ENCODE results near the gene IRAK4. TPM values are rescaled to one million over a fixed set of nuclear protein-coding genes. Genes with fewer than 3 reads are reported as not detected.

Gene IRAK4
- total RNA-seq, 1 donor from 2014 or later, result 15.1 TPM

DNA sequence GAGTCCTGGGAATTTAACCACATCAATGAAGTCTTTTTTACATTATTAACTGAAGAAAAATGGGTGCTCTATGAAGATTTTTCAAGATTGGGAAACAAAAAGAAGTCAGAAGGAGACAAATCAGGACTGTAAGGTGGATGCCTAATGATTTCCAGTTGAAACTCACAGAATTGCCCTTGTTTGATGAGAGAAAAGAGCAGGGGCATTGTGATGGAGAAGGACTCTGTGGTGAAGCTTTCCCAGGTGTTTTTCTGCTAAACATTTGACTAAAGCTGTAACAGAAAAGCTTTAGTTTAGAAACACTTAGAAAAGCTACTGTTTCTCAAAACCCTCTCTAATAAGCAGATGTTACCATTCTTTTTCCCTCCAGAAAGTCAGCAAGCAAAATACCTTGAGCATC is 5.8 kb downstream of the IRAK4 start:
- DNase-seq (ENCODE audit: low read depth in 2 of 2), result no peak

GRCh38 chr12:43766291-43766690 is 7.5 kb downstream of the IRAK4 start:
- DNase-seq (ENCODE audit: low read depth in 2 of 2), result no peak

- peak; percentile 13 to 54 for DNase-seq (ENCODE audit: low read depth in 2 of 2)
These were observed 17.7 kb downstream of the IRAK4 start for GRCh38 chr12:43776498-43776897.

DNA sequence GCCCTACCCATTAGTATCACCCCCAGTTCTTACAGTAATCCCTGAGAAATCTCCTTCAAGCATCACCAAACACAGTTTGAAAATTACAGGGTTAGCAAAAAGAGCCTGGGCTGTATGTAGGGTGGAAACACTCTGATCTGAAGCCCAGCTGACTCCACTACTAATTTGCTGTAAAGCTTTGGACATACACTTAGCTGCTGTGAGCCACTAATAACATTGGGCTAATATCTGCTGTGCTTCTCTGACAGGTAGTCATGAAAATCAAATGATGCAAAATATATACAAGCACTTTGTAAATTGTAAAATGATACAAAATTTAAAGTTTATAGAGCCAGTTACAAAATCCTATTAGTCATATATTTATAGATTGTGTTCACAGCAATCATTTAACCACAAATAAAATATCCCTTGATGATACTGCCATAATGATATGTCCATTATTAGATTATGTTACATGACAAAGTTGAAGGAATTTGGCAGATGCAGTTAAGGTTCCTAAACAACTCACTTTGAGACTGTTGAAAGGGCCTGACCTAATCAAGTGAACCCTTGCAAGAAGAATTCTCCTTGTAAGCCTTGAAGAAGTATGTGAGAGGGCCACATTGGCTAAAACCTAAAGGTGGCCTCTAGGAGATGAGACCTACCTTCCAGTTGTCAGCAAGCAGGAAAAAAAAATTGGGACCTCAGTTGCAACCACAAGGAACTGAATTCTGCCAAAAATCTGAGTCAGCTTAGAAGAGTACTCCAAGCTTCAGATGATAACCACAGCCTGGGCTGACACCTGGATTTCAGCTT is 28.3 kb downstream of the IRAK4 start:
- DNase-seq (ENCODE audit: low read depth in 2 of 2), result no peak

DNA sequence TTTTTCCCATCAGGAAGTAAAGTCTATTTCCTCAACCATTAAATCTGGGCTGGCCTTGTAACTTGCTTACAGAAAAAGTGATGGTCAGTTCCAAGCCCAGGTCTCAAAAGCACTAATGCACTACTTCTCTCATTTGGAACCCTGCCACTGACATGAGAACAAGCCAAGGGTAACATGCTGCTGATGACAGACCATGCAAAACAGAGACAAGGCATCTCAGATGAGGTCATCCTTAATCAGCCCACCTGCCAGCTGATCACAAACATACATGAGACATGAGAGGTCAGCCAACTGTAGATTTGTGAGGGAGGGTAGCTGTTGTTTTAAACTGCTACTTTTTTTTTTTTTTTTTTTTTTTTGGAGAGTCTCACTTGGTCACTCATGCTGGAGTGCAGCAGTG is 31.2 kb downstream of the IRAK4 start:
- peak; percentile 7 to 96 for DNase-seq (ENCODE audit: low read depth in 2 of 2)

DNA sequence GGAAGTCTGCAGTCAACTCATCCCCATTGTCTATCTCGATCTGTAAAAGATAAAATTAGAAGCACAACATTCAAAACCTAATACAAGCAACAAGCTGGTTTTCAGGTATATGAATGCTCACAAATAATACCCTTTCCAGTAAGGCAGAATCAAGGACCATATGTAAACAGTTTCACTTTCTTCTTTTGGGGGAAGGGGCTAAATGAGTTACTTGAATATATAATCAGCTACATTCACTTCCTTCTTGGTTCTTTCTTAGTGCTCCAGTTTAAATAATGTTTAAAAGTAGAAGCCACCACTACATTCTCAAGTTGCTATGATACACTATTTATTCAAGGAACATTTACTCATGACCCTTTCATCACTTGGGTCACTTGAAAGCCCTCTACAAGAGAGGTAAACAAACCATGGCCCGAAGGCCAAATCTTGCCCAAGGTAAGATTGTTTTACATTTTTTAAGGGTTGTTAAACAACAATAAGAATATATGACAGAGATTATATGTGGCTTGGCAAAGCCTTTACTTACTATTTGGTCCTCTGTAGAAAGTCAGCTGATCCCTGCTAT is 37.0 kb downstream of the IRAK4 start:
- no peak for DNase-seq (ENCODE audit: low read depth in 2 of 2)

GRCh38 chr12:43797561-43798217 is 38.9 kb downstream of the IRAK4 start:
- DNase-seq (ENCODE audit: low read depth in 2 of 2), result no peak

- DNase-seq (ENCODE audit: low read depth in 2 of 2), result peak in 1 of 2 donors; percentile 18
These were observed 46.6 kb downstream of the IRAK4 start for GRCh38 chr12:43805149-43805859.

DNA sequence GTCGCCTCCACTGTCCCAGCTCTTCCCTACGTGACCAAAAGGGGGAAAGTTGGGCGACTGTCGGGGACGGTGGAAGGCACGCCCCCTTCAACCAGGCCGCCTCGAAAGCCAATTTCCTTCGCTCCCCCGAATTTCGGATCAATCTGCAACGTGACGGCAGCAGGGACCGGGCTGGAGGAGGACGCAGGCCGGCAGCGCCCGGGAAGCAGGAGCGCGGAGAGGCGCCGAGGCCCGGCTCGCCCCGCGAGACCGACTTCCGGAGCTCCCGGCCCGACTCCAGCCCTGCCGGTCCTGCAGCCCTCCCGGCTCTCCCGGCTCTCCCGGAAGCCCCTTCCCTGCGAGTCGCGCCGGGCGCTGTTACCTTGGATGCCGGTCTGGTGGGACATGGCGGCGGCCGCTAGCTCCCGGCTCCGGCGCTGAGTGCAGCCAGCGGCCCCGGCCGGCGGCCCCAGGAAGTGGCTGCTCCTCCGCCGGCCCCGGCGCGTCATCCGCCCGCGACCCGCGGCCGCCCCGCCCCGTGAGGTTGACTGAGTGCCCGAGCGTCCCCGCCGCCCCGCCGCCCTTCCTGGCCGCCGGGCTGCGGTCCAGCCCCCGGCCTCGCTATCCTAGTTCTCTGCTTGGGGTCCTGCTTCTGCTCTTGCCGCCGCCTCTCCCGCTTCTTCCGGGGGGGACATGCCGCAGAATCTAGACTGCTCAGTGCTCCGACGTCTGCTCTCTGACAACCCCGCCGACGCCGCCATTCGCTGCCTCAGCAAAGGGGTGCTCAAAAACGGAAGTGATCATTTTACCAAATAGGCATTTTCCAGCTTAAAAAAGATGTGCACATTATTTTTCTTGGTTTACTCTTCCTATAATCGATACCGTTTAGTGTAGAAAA is 47.3 kb downstream of the IRAK4 start, which contains the start of gene TWF1:
TSS of gene TWF1 (minus strand) at position 458 of the 877 bp plus-strand sequence. CDS start at position 386, 72 bp downstream.
- DNase-seq (ENCODE audit: low read depth in 2 of 2), result peak; percentile 88

GRCh38 chr12:43806737-43807072 is 48.0 kb downstream of the IRAK4 start:
- peak in 1 of 2 donors; percentile 4 for DNase-seq (ENCODE audit: low read depth in 2 of 2)

GRCh38 chr12:43807386-43807785 is 48.6 kb downstream of the IRAK4 start:
- no peak for DNase-seq (ENCODE audit: low read depth in 2 of 2)

DNA sequence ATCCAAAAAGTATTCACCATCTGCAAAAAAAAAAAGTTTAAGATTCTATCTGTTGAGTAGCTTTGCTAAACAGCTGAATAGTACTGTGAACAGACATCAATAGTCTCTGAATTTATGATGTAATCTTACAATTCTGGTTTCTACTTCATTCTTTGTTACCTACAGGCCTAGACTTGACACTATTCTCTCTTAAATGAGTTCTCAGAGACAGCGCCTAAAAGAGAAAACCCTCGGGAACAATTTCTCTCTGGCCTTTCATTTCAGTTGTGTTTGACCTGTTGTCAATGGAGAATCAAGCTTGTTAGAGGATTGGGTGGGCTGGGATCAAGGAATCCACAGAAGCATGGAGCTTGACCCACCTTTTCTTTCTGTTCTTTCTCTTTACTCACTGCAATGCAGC is 53.3 kb downstream of the IRAK4 start:
- DNase-seq (ENCODE audit: low read depth in 2 of 2), result no peak

DNA sequence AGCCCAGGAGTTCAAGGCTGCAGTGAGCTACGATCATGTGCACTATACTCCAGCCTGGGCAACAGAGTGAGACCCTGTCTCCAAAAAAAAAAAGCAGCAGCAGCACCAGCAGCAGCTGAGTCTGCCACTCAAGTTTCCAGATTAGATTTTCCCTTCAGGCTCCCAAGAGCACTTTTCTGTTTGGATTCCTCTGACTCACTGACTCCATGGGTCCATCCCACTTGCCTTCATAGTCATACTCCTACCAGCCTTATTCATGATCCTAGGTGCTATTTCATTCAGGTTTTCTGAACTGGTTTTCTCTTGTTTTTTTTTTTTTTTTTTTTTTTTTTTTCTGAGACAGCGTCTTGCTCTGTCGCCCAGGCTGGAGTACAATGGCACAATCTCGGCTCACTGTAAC is 54.2 kb downstream of the IRAK4 start:
- no peak for DNase-seq (ENCODE audit: low read depth in 2 of 2)

- DNase-seq (ENCODE audit: low read depth in 2 of 2), result no peak
These were observed 56.7 kb downstream of the IRAK4 start for GRCh38 chr12:43815416-43815815.

- no peak for DNase-seq (ENCODE audit: low read depth in 2 of 2)
These were observed 57.4 kb downstream of the IRAK4 start for GRCh38 chr12:43816168-43816567.

DNA sequence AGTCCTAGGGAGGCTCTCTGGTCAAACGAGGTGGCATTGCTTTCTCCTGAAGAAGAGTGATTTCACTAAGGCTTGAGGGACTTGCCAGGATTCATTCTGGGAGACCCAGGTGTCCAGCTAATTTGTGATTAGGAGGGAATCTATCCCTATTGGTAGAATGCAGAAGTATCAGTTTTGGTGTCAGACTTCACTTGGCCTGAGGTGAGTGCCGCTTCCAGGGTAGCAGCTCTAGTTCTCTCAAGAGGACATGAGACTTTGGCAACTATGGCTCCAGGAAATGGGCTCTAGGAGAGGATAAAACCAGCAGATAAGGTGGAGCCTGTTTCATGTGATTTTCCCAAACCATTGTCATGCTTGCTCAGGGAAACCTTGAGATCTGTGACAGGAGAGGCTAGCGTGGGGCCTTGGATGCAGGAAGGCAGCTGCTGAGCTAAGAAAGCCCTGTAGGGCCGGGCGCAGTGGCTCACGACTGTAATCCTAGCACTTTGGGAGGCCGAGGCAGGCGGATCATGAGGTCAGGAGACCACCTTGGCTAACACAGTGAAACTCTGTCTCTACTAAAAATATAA is 65.5 kb downstream of the IRAK4 start:
- DNase-seq (ENCODE audit: low read depth in 2 of 2), result no peak

- no peak for DNase-seq (ENCODE audit: low read depth in 2 of 2)
These were observed 67.9 kb downstream of the IRAK4 start for GRCh38 chr12:43826681-43827080.

DNA sequence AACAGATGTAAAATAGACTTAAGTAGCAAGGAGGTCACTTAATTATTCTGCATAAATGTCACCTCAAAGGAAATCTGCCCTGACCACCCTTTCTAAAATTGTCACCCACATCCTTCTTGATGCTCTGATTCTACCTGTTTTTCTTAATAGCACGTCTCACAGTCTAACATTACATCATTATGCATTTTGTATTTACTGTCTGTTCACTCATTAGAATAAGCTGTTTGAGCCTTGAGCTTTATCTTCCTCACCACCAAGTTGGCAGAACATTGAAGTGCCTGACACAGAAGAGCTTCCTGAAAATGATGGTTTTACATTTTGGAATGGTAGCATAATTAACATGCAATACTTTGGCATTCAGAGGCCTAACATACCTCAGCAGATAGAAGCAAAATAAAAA is 68.3 kb downstream of the IRAK4 start:
- no peak for DNase-seq (ENCODE audit: low read depth in 2 of 2)

DNA sequence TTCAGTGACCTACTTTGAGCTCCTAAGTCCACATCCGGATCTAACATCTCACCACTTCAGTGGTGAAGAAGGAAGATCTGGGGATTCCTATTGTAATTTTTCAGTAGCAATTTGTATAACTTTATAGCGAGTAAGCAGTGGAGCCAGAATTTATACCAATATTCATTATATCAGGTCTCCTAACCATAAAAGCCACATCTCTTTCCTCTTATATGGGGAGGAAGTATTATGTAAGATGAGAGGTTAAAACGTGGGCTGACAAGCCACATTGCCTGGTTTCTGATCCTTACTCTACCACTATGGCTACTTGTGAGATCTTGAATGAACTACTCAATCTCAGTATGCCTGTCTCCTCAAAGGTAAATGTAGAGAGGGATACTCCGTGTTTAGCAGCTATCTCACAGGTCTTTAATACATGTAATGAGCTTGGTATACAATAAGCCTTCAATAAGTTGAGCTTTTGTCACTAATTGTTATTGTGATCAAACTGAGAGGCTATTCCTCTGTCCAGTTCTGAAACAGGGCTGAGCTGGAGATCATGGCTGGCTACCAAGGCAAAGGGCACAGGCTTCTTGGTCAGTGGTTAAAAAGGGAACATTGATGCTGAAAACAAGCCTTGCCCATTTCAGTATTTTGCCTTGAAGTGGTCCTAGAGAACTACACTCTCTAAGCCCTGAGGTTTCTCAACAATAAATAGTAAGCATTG is 73.9 kb downstream of the IRAK4 start:
- no peak for DNase-seq (ENCODE audit: low read depth in 2 of 2)

DNA sequence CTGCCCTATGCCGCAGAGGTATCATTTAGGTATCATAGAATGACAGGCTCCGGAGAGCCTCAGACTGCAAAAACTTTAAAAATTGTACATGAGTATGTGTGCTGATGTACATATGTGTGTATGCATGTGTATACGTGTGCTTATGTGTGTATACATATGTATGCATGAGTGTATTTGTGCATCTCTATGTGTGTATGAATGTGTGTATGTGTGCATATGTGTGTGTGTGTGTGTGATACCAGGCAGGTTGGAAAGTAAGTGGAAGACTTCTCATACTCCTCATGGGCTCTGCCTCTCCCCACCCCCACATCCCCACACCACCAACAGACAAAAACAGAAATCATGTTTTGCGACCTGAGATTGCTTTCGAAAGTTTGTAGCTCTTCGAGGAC is 76.5 kb downstream of the IRAK4 start:
- peak in 1 of 2 donors; percentile 1 for DNase-seq (ENCODE audit: low read depth in 2 of 2)
